Mesendoderm (in vitro differentiated cells): ENCODE measurements around the gene ZBTB46.
A peak's percentile ranks its signal among the peaks of the same experiment; 100 is the strongest.

Source experiments
- DNase-seq: peaks from one replicate; pipeline ENCODE4 v3.0.0; 2013
- H2AK5ac ChIP-seq: 2 replicates; pipeline ENCODE4 v1.6.1; 2013; ENCODE audit warnings: low read length, inconsistent platforms
- H2BK120ac ChIP-seq: 2 replicates; pipeline ENCODE4 v1.6.1; 2013; ENCODE audit warnings: low read depth, mild to moderate bottlenecking, low read length, moderate library complexity, mixed read lengths
- H2BK15ac ChIP-seq: replicated peaks from 2 replicates; pipeline ENCODE4 v1.6.1; 2013; ENCODE audit warnings: low read depth, mild to moderate bottlenecking, moderate library complexity
- H2BK5ac ChIP-seq: 2 replicates; pipeline ENCODE4 v1.6.1; 2013; ENCODE audit warnings: low read length, inconsistent platforms
- H3K18ac ChIP-seq: 2 replicates; pipeline ENCODE4 v1.6.1; 2013; ENCODE audit warnings: mild to moderate bottlenecking, low read length, mixed read lengths
- H3K23ac ChIP-seq: one replicate; pipeline ENCODE4 v1.6.1; 2013; ENCODE audit warnings: low read length
- H3K27ac ChIP-seq: 2 replicates; pipeline ENCODE4 v1.5.1; 2013; ENCODE audit warnings: low read depth, mild to moderate bottlenecking, inconsistent platforms, low read length, moderate library complexity
- H3K27me3 ChIP-seq: 2 replicates; pipeline ENCODE4 v1.6.1; 2013; ENCODE audit warnings: low read length, control low read depth, mild to moderate bottlenecking, inconsistent platforms; ENCODE audit not compliant: insufficient read depth, poor library complexity
- H3K36me3 ChIP-seq: 2 replicates; pipeline ENCODE4 v1.6.1; 2013; ENCODE audit warnings: low read length, inconsistent platforms; ENCODE audit not compliant: control insufficient read depth, insufficient read depth
- H3K4ac ChIP-seq: one replicate; pipeline ENCODE4 v1.6.1; 2013; ENCODE audit warnings: low read depth, mild to moderate bottlenecking, low read length, moderate library complexity
- H3K4me1 ChIP-seq: 2 replicates; pipeline ENCODE4 v1.6.1; 2013; ENCODE audit warnings: low read depth, low read length, inconsistent platforms; ENCODE audit not compliant: control insufficient read depth
- H3K4me2 ChIP-seq: 2 replicates; pipeline ENCODE4 v1.6.1; 2013; ENCODE audit warnings: low read length
- H3K4me3 ChIP-seq: 2 replicates; pipeline ENCODE4 v1.5.1; 2013; ENCODE audit warnings: mild to moderate bottlenecking, low read length
- H3K56ac ChIP-seq: one replicate; pipeline ENCODE4 v1.6.1; 2013; ENCODE audit warnings: low read length
- H3K79me1 ChIP-seq: 2 replicates; pipeline ENCODE4 v1.6.1; 2013; ENCODE audit warnings: low read length, inconsistent platforms
- H3K79me2 ChIP-seq: 2 replicates; pipeline ENCODE4 v1.6.1; 2013; ENCODE audit warnings: mild to moderate bottlenecking, low read length; ENCODE audit not compliant: control insufficient read depth, insufficient read depth
- H3K9ac ChIP-seq: 2 replicates; pipeline ENCODE4 v1.6.1; 2013; ENCODE audit warnings: low read length, inconsistent platforms
- H4K5ac ChIP-seq: one replicate; pipeline ENCODE4 v1.6.1; 2013; ENCODE audit warnings: low read length
- H4K8ac ChIP-seq: one replicate; pipeline ENCODE4 v1.6.1; 2013; ENCODE audit warnings: low read depth, mild to moderate bottlenecking, control low read depth, low read length, moderate library complexity
- WGBS: extraction: QIAGEN DNeasy Blood & Tissue Kit; methylation state at CpG from one replicate; pipeline ENCODE4 v1.1.7; 2013; ENCODE audit warnings: low lambda C conversion rate, missing lambda C conversion rate; ENCODE audit not compliant: insufficient coverage; ENCODE audit errors: extremely low coverage; 5-methylcytosine and 5-hydroxymethylcytosine counted together

Gene ZBTB46

GRCh38 chr20:63826753-63827152 is 4.3 kb downstream of the ZBTB46 start:
- peaks cover 17% of the 10 kb centered on the region for H3K79me1 ChIP-seq
- no peak overlapping the region for H3K4me2 ChIP-seq
- H3K9ac ChIP-seq, result no peak overlapping the region
- no peak overlapping the region for H2BK5ac ChIP-seq
- no peak overlapping the region for H2BK120ac ChIP-seq
- H4K5ac ChIP-seq, result no peak overlapping the region
- no peaks in the 10 kb centered on the region for H3K27me3 ChIP-seq
- peak overlapping the region; percentile 14 for H3K27ac ChIP-seq
- no peaks in the 10 kb centered on the region for H3K36me3 ChIP-seq
- H3K18ac ChIP-seq, result no peak overlapping the region
- no peak for DNase-seq
- H4K8ac ChIP-seq, result no peak overlapping the region
- H3K4me3 ChIP-seq, result no peak overlapping the region
- WGBS, result no CpG with 5 or more reads among the region's 13 CpGs
- no peak overlapping the region for H2BK15ac ChIP-seq
- H3K4me1 ChIP-seq, result peaks cover 4% of the 10 kb centered on the region
- H3K56ac ChIP-seq, result no peak overlapping the region
- H3K23ac ChIP-seq, result no peak overlapping the region
- H2AK5ac ChIP-seq, result no peak overlapping the region
- H3K4ac ChIP-seq, result no peak overlapping the region
- H3K79me2 ChIP-seq, result peaks cover 47% of the 10 kb centered on the region

DNA sequence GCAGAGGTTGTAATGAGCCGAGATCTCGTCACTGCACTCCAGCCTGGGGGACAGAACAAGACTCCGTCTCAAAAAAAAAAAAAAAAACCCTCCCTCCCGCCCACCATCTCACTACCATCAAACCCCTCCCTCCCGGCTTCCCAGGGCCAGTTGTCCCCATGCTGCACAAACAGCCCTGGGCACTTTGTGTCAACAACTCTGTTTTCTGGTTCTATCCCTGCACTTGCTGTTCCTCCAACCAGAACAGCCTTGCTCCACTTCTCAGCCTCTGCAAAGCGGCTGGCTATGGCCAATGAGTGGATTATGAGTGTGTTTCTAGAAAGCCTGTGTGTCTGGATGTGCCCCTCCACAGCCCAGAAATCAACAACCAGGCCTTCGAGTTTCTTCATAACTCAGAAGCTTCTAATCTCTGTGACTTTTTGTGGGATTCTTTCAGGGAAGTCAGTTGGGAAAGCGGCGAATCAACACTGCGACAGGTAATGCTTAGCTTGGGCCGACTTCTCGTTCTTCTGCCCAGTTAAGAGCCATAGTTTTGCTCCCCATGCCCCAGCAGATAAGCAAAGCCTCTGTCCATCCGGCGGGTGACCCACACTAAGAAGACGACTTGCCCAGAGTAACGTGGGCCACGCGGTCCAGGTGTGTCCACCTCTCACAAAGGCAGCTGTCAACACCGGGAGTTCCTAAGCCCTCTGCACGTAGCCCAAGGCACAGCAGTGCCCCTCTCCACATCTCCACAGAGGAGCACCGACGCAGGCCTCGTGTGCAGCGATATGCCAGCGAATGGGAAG is 5.5 kb downstream of the ZBTB46 start:
- H3K27ac ChIP-seq, result no peak overlapping the region
- H3K18ac ChIP-seq, result no peak overlapping the region
- no peak overlapping the region for H3K4ac ChIP-seq
- no peak overlapping the region for H3K9ac ChIP-seq
- WGBS, result no CpG with 5 or more reads among the region's 25 CpGs
- H3K79me2 ChIP-seq, result peaks cover 48% of the 10 kb centered on the region
- H3K56ac ChIP-seq, result no peak overlapping the region
- H2AK5ac ChIP-seq, result no peak overlapping the region
- H2BK120ac ChIP-seq, result no peak overlapping the region
- no peaks in the 10 kb centered on the region for H3K27me3 ChIP-seq
- H3K23ac ChIP-seq, result no peak overlapping the region
- H4K8ac ChIP-seq, result no peak overlapping the region
- H3K4me3 ChIP-seq, result no peak overlapping the region
- no peak overlapping the region for H4K5ac ChIP-seq
- H3K4me2 ChIP-seq, result no peak overlapping the region
- H3K36me3 ChIP-seq, result no peaks in the 10 kb centered on the region
- peaks cover 4% of the 10 kb centered on the region for H3K4me1 ChIP-seq
- no peak overlapping the region for H2BK5ac ChIP-seq
- no peak overlapping the region for H2BK15ac ChIP-seq
- DNase-seq, result no peak
- H3K79me1 ChIP-seq, result peaks cover 17% of the 10 kb centered on the region

GRCh38 chr20:63823691-63824311 is 7.3 kb downstream of the ZBTB46 start:
- Histone ChIP-seq H2BK5ac (no peak overlapping the region), H3K4ac (no peak overlapping the region), H3K4me1 (no peaks in the 10 kb centered on the region), H3K56ac (no peak overlapping the region), H3K23ac (no peak overlapping the region), H4K5ac (no peak overlapping the region), H3K36me3 (no peaks in the 10 kb centered on the region), H2AK5ac (no peak overlapping the region), H3K4me3 (no peak overlapping the region), H3K79me1 (peaks cover 15% of the 10 kb centered on the region), H4K8ac (no peak overlapping the region), H2BK15ac (no peak overlapping the region), H3K18ac (no peak overlapping the region), H2BK120ac (no peak overlapping the region), H3K79me2 (peaks cover 47% of the 10 kb centered on the region), H3K9ac (no peak overlapping the region), H3K27me3 (no peaks in the 10 kb centered on the region), H3K27ac (no peak overlapping the region), H3K4me2 (no peak overlapping the region)
- no CpG with 5 or more reads among the region's 12 CpGs for WGBS
- no peak for DNase-seq

- Histone ChIP-seq H3K4ac (no peak overlapping the region), H3K23ac (no peak overlapping the region), H3K27me3 (no peaks in the 10 kb centered on the region), H2BK15ac (no peak overlapping the region), H3K27ac (no peak overlapping the region), H3K18ac (no peak overlapping the region), H3K9ac (no peak overlapping the region), H2BK5ac (no peak overlapping the region), H3K79me2 (peaks cover 44% of the 10 kb centered on the region), H3K4me3 (no peak overlapping the region), H4K5ac (no peak overlapping the region), H3K36me3 (no peaks in the 10 kb centered on the region), H3K4me2 (no peak overlapping the region), H4K8ac (no peak overlapping the region), H3K4me1 (no peaks in the 10 kb centered on the region), H2AK5ac (no peak overlapping the region), H3K79me1 (peaks cover 10% of the 10 kb centered on the region), H2BK120ac (no peak overlapping the region), H3K56ac (no peak overlapping the region)
- WGBS, result no CpG with 5 or more reads among the region's 15 CpGs
- DNase-seq, result no peak
Measured at GRCh38 chr20:63822276-63822696, 8.8 kb downstream of the ZBTB46 start.

GRCh38 chr20:63821811-63822210 is 9.3 kb downstream of the ZBTB46 start:
- Histone ChIP-seq H3K27me3 (no peaks in the 10 kb centered on the region), H3K4me1 (no peaks in the 10 kb centered on the region), H3K36me3 (no peaks in the 10 kb centered on the region), H3K18ac (no peak overlapping the region), H3K79me2 (peaks cover 41% of the 10 kb centered on the region), H3K4ac (no peak overlapping the region), H3K27ac (no peak overlapping the region), H3K56ac (peak overlapping the region; percentile 25), H3K4me3 (no peak overlapping the region), H2BK5ac (no peak overlapping the region), H3K4me2 (no peak overlapping the region), H4K8ac (no peak overlapping the region), H3K9ac (no peak overlapping the region), H2BK120ac (no peak overlapping the region), H3K23ac (no peak overlapping the region), H3K79me1 (peaks cover 10% of the 10 kb centered on the region), H2AK5ac (no peak overlapping the region), H2BK15ac (no peak overlapping the region), H4K5ac (no peak overlapping the region)
- WGBS, result no CpG with 5 or more reads among the region's 8 CpGs
- DNase-seq, result no peak
